Measurements from ENCODE around the gene WIPI1. TPM values are rescaled to one million over a fixed set of nuclear protein-coding genes. Genes with fewer than 3 reads are reported as not detected.

Gene WIPI1
- total RNA-seq, 4 donors from 2014 or later: 27.0 to 59.4 (median 43.5) TPM

DNA sequence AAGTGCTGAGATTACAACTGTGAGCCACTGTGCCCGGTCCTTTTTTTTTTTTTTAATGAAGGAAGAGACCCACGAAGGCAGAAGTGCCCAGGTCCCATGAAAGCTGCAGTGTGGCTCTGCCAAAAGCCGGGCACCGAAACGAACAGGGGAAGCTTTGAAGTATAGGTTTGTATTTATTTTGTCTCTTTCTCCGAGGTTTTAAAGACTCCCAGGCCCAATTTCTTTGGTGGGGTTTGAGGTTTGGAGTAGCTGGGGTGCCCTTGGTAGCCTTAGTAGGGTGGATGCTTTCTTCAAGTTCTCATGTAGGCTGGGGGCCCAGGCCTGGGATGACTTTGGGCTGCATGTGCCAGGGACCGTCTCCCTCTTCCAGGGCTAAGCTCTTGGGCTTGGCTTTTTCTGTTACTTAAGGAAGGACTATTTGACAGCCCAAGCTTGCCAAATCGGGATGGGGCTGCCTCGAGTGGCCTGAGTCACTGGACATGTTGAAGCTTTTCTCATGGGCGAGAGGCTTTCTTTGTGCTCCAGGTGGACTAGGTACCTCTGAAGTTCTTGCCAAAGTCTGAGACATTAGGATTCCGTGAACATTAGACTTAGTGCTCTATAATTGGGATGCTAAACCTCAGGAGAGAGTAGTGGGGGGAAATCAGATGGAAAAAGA lies 66.3 kb downstream of the WIPI1 start:
- peaks cover 0 to 10% (median 9%) of the 10 kb centered on the region in 4 donors for H3K9me3 ChIP-seq
- 81% methylated on average over 11 of the region's 11 CpGs for WGBS
- TF ChIP-seq, protein P1, sequence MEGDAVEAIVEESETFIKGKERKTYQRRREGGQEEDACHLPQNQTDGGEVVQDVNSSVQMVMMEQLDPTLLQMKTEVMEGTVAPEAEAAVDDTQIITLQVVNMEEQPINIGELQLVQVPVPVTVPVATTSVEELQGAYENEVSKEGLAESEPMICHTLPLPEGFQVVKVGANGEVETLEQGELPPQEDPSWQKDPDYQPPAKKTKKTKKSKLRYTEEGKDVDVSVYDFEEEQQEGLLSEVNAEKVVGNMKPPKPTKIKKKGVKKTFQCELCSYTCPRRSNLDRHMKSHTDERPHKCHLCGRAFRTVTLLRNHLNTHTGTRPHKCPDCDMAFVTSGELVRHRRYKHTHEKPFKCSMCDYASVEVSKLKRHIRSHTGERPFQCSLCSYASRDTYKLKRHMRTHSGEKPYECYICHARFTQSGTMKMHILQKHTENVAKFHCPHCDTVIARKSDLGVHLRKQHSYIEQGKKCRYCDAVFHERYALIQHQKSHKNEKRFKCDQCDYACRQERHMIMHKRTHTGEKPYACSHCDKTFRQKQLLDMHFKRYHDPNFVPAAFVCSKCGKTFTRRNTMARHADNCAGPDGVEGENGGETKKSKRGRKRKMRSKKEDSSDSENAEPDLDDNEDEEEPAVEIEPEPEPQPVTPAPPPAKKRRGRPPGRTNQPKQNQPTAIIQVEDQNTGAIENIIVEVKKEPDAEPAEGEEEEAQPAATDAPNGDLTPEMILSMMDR (IDR thresholded peaks at IDR 0.05): no peak
- TF ChIP-seq POLR2A (IDR thresholded peaks at IDR 0.05; ENCODE audit: low read depth): peak; percentile 4
- H3K36me3 ChIP-seq: no peaks in the 10 kb centered on the region
- peaks cover 5 to 14% (median 9%) of the 10 kb centered on the region in 4 donors for H3K4me1 ChIP-seq
- intact Hi-C loops (cut with DNase I): no loop called here
- H3K27me3 ChIP-seq: no peaks in the 10 kb centered on the region
- H3K4me3 ChIP-seq: no peak overlapping the region
- DNase-seq (ENCODE audit: extremely low spot score): peak; percentile 62
- H3K27ac ChIP-seq (replicated peaks in 1 of 4): peak overlapping the region in 1 of 4 donors; percentile 46

DNA sequence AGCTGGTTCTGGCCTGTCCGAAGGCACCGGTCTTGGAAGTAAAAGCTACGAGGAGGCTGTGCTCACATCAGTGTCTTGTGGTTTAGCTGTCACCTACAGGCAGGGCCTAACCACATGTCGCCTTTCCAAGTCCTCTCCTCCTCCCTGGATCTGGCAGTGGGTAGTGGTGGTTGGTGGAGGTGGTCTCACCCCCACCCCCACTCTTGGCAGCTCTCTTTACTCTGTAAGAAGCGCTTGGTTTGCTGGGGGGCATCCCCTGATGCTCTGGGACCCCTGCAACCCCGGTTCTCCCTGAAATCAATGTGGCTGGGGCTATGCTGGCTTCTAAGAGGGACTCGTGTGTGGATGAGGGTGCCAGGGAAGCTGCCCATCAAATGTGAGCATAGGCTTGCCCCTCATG lies 68.3 kb downstream of the WIPI1 start:
- DNase-seq (ENCODE audit: extremely low spot score): no peak
- no peak overlapping the region for H3K4me3 ChIP-seq
- TF ChIP-seq POLR2A (IDR thresholded peaks at IDR 0.05; ENCODE audit: low read depth) (no peak), POLR2AphosphoS5 (IDR thresholded peaks at IDR 0.05) (no peak), EP300 (IDR thresholded peaks at IDR 0.05) (no peak)
- TF ChIP-seq, protein P1 (IDR thresholded peaks at IDR 0.05): no peak
- H3K4me1 ChIP-seq: peaks cover 9 to 23% (median 17%) of the 10 kb centered on the region in 4 donors
- H3K36me3 ChIP-seq: no peaks in the 10 kb centered on the region
- intact Hi-C loops (cut with DNase I): no loop called here
- no peaks in the 10 kb centered on the region for H3K9me3 ChIP-seq
- WGBS: 95% methylated on average over 7 of the region's 7 CpGs
- H3K27ac ChIP-seq (replicated peaks in 1 of 4): no peak overlapping the region
- no peaks in the 10 kb centered on the region for H3K27me3 ChIP-seq

GRCh38 chr17:68387435-68388218 lies 69.7 kb downstream of the WIPI1 start:
- Histone ChIP-seq H3K36me3 (no peaks in the 10 kb centered on the region), H3K4me1 (peaks cover 15 to 33% (median 22%) of the 10 kb centered on the region in 4 donors), H3K27me3 (no peaks in the 10 kb centered on the region), H3K9me3 (no peaks in the 10 kb centered on the region), H3K4me3 (no peak overlapping the region), H3K27ac (replicated peaks in 1 of 4) (peak overlapping the region in 1 of 4 donors; percentile 26)
- DNase-seq (ENCODE audit: extremely low spot score): no peak
- WGBS: 94% methylated on average over 6 of the region's 6 CpGs
- intact Hi-C loops (cut with DNase I): no loop called here
- TF ChIP-seq, protein P1 (IDR thresholded peaks at IDR 0.05): no peak
- TF ChIP-seq POLR2A (IDR thresholded peaks at IDR 0.05; ENCODE audit: low read depth): no peak
- TF ChIP-seq EP300 (IDR thresholded peaks at IDR 0.05): no peak
- TF ChIP-seq POLR2AphosphoS5 (IDR thresholded peaks at IDR 0.05): no peak

DNA sequence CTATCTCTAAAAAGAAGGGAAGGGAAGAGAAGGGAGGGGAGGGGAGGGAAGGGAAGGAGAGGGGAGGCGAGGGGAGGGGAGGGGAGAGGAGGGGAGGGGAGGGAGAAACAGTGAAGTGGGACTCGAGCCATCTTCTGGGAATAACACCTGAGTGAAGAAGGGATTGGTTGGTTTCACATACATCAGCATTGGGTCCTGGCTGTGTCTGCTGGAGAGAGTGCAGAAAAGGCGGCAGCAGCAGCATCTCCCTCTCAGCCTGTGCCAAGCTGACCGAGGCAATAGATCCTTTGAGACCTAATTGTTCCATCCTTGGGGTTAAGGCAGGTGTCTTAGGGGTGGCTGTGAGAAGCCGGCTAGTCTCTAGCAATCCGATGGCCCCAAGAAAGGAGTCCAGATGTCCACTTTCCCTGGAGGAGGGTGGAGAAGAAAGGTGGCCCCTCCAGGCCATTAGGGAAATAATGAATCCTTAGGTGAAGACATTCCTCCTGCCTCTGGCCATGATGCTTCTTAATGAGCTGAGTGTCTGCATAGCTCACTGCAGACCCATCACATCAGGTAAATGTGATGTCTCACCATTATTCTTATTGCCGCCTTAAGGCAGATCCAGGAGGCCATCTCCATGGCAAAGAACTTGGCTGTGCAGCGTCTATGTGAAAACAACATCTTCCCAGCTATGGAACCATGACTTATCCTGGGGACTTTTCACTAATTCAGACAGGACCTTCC lies 71.6 kb downstream of the WIPI1 start:
- intact Hi-C loops (cut with DNase I): no loop called here
- Histone ChIP-seq H3K27me3 (no peaks in the 10 kb centered on the region), H3K4me3 (no peak overlapping the region), H3K36me3 (no peaks in the 10 kb centered on the region), H3K27ac (replicated peaks in 1 of 4) (peak overlapping the region in 2 of 4 donors; percentile 21 to 64), H3K4me1 (peaks cover 15 to 33% (median 21%) of the 10 kb centered on the region in 4 donors), H3K9me3 (no peaks in the 10 kb centered on the region)
- TF ChIP-seq, protein P1 (IDR thresholded peaks at IDR 0.05): no peak
- TF ChIP-seq EP300 (IDR thresholded peaks at IDR 0.05) (no peak), POLR2A (IDR thresholded peaks at IDR 0.05; ENCODE audit: low read depth) (no peak), POLR2AphosphoS5 (IDR thresholded peaks at IDR 0.05) (no peak)
- no peak for DNase-seq (ENCODE audit: extremely low spot score)
- 92% methylated on average over 8 of the region's 8 CpGs for WGBS
